ENCODE data around the gene FOXS1. TPM values are rescaled to one million over a fixed set of nuclear protein-coding genes. Genes with fewer than 3 reads are reported as not detected.

The FOXS1 gene
- total RNA-seq, 1 experiment from 2014 or later, result 6.3 TPM

DNA sequence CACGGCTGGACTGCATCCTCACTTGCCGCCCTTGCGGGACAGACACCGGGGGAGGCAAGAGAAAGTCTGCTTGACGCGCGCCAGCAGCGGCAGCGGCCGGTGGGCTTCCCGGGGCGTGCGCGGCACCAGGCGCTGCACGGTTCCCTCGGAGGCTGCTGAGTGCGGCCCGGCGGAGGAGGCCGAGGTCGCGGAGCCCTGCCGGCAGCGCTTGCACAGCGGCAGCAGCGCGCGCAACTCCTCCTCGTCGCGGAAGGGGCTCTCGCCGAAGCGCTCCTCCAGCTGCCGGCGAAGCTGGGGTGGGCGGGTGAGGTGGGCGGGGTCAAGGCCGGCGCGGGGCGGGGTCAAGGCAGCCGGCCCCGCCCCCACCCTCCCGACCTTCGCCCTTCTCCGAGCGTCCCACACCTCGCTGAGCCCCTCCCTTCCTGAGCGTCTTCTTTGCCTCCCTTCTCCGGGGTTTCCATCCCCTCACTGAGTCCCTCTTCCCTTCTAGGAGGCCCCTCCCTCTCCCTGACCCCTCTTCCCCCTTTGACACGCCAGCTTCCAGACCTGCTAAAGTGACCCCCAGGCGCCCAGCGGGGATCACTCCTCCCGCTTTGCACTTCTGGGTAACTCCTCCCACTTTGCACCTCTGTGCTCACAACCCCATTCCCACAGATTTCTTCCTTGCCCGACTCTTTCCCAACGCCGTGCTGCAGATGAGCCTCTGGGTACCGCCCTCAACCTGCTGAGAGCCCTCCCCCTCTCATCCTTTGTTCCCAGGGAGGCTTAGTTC lies 16.2 kb upstream of the FOXS1 start:
- H3K27me3 ChIP-seq (ENCODE audit: control insufficient read depth, insufficient read depth, low read length), result no peaks in the 10 kb centered on the region
- ChIA-PET CTCF (interaction anchor here (1.2 kb wide), 1 partner anchor 90 kb away, joined by 5 read pairs; the partner anchor contains the start of gene PDRG1), POLR2A (interaction anchor here (0.5 to 0.6 kb wide), 2 partner anchors 8 to 79 kb away, joined by 3 read pairs; no protein-coding TSS in a partner anchor)
- peaks cover 18% of the 10 kb centered on the region for H3K4me1 ChIP-seq (ENCODE audit: control insufficient read depth, insufficient read depth, low read length)
- no TSS peak for BruUV-seq (replicated peaks)
- ATAC-seq (peak; percentile 88), DNase-seq (ENCODE audit: low read depth, low spot score) (no peak)
- H3K9me3 ChIP-seq (ENCODE audit: control insufficient read depth, insufficient read depth, low read depth, low read length), result no peaks in the 10 kb centered on the region
- H3K4me3 ChIP-seq (ENCODE audit: low read depth in 2 of 2, low read length in 2 of 2), result peak overlapping the region; percentile 49 to 71
- peak; percentile 62; the same call in 1 of the 2 replicates for TF ChIP-seq SIN3A (IDR thresholded peaks at IDR 0.05; ENCODE audit: borderline replicate concordance, insufficient read depth, low read depth, low read length)
- TF ChIP-seq, protein P1, sequence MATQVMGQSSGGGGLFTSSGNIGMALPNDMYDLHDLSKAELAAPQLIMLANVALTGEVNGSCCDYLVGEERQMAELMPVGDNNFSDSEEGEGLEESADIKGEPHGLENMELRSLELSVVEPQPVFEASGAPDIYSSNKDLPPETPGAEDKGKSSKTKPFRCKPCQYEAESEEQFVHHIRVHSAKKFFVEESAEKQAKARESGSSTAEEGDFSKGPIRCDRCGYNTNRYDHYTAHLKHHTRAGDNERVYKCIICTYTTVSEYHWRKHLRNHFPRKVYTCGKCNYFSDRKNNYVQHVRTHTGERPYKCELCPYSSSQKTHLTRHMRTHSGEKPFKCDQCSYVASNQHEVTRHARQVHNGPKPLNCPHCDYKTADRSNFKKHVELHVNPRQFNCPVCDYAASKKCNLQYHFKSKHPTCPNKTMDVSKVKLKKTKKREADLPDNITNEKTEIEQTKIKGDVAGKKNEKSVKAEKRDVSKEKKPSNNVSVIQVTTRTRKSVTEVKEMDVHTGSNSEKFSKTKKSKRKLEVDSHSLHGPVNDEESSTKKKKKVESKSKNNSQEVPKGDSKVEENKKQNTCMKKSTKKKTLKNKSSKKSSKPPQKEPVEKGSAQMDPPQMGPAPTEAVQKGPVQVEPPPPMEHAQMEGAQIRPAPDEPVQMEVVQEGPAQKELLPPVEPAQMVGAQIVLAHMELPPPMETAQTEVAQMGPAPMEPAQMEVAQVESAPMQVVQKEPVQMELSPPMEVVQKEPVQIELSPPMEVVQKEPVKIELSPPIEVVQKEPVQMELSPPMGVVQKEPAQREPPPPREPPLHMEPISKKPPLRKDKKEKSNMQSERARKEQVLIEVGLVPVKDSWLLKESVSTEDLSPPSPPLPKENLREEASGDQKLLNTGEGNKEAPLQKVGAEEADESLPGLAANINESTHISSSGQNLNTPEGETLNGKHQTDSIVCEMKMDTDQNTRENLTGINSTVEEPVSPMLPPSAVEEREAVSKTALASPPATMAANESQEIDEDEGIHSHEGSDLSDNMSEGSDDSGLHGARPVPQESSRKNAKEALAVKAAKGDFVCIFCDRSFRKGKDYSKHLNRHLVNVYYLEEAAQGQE (IDR thresholded peaks at IDR 0.05; ENCODE audit: insufficient read depth in 1 of 2, low read depth in 2 of 2, low read length in 1 of 2), result no peak
- no peaks in the 10 kb centered on the region for H3K36me3 ChIP-seq (ENCODE audit: control insufficient read depth, insufficient read depth, low read length)
- peak overlapping the region; percentile 57 for H3K27ac ChIP-seq (ENCODE audit: low read length)
- in situ Hi-C loops (cut with HindIII; ENCODE audit: low pct_unique_long_range_greater_than_20kb, low sequenced_read_pairs), result no loop called here
- intact Hi-C loops (cut with micrococcal nuclease; ENCODE audit: unreplicated experiment), result no loop called here

DNA sequence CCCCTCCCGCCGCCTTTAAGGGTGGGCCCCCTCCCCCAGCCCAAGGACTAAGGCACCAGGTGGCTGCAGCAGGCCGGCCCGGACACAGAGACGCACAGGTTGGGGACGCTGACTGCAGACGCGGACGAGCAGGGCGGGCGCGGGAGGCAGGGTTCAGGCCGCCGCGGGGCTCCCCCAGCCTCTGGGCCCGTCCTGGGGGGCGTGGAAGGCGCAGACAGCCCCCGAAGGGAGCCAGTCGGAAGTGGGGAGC lies 15.7 kb upstream of the FOXS1 start:
- H3K27ac ChIP-seq (ENCODE audit: low read length), result peak overlapping the region; percentile 57
- no TSS peak for BruUV-seq (replicated peaks)
- H3K4me1 ChIP-seq (ENCODE audit: control insufficient read depth, insufficient read depth, low read length), result peaks cover 18% of the 10 kb centered on the region
- ChIA-PET POLR2A (no interaction called here), CTCF (interaction anchor here (1.2 kb wide), 1 partner anchor 91 kb away, joined by 5 read pairs; the partner anchor contains the start of gene PDRG1)
- no peaks in the 10 kb centered on the region for H3K9me3 ChIP-seq (ENCODE audit: control insufficient read depth, insufficient read depth, low read depth, low read length)
- no peaks in the 10 kb centered on the region for H3K27me3 ChIP-seq (ENCODE audit: control insufficient read depth, insufficient read depth, low read length)
- no peaks in the 10 kb centered on the region for H3K36me3 ChIP-seq (ENCODE audit: control insufficient read depth, insufficient read depth, low read length)
- DNase-seq (ENCODE audit: low read depth, low spot score), result no peak
- H3K4me3 ChIP-seq (ENCODE audit: low read depth in 2 of 2, low read length in 2 of 2), result peak overlapping the region; percentile 49 to 71
- intact Hi-C loops (cut with micrococcal nuclease; ENCODE audit: unreplicated experiment), result no loop called here
- 0 out of 2 replicates have a peak, but pooled peaks have one; percentile 18 for TF ChIP-seq TCF7L2 (IDR thresholded peaks at IDR 0.05; ENCODE audit: low read depth, low read length)
- TF ChIP-seq, protein P1 (IDR thresholded peaks at IDR 0.05; ENCODE audit: insufficient read depth in 1 of 2, low read depth in 2 of 2, low read length in 1 of 2), result no peak
- TF ChIP-seq, protein P2, sequence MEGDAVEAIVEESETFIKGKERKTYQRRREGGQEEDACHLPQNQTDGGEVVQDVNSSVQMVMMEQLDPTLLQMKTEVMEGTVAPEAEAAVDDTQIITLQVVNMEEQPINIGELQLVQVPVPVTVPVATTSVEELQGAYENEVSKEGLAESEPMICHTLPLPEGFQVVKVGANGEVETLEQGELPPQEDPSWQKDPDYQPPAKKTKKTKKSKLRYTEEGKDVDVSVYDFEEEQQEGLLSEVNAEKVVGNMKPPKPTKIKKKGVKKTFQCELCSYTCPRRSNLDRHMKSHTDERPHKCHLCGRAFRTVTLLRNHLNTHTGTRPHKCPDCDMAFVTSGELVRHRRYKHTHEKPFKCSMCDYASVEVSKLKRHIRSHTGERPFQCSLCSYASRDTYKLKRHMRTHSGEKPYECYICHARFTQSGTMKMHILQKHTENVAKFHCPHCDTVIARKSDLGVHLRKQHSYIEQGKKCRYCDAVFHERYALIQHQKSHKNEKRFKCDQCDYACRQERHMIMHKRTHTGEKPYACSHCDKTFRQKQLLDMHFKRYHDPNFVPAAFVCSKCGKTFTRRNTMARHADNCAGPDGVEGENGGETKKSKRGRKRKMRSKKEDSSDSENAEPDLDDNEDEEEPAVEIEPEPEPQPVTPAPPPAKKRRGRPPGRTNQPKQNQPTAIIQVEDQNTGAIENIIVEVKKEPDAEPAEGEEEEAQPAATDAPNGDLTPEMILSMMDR (IDR thresholded peaks at IDR 0.05), result no peak
- TF ChIP-seq SIN3A (IDR thresholded peaks at IDR 0.05; ENCODE audit: borderline replicate concordance, insufficient read depth, low read depth, low read length), result no peak
- no peak for TF ChIP-seq POLR2AphosphoS5 (IDR thresholded peaks at IDR 0.05; ENCODE audit: low read depth, low read length)
- in situ Hi-C loops (cut with HindIII; ENCODE audit: low pct_unique_long_range_greater_than_20kb, low sequenced_read_pairs), result no loop called here
- ATAC-seq, result peak; percentile 64

Measured in Panc1 (cell line).